HG02981 (cell line): ENCODE measurements around the gene BAK1.

ENCODE experiments used
- ATAC-seq: cut with Tn5 transposase; IDR thresholded peaks from one replicate; pipeline ENCODE4 v1.9.1; 2021; ENCODE audit warnings: mild to moderate bottlenecking, moderate library complexity; ENCODE audit not compliant: unreplicated experiment

The BAK1 gene

GRCh38 chr6:33588894-33589293 is 8.8 kb upstream of the BAK1 start:
- ATAC-seq = no peak

GRCh38 chr6:33587529-33587928 is 7.5 kb upstream of the BAK1 start:
- no peak for ATAC-seq

GRCh38 chr6:33586108-33586640 is 6.1 kb upstream of the BAK1 start:
- no peak for ATAC-seq

DNA sequence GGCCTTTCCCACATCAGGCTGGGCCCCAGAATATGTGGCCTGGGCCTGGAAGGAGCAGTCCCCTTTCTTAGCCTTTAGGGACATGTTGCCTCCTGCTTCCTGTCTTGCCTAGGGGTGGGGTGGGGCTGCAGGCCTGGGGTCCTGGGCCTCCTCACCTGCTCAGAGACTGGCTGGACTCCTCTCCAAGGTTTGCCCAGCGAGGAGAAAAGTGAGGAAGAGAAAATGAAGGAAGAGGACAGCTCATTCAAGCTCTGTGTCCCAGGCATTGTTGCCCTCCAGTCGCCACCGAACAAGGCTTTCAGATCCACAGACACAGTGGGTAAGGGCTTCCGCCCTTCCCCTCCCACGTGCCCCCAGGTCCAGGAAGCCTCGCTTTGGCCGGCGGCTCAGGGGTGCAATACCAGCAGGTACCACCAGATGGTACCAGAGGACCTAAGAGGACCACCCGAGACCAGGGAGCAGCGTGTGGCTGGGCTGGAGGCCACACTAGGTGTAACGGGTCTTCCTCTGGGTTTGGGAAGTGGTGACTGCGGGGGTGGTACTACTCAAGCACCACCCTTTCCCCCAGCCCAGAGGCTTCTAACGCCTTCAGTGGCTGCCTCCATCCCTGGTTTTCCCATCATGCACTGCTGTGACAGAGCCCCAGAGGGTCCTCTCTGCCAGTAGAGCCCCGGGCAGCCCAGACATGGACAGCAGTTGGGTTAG is 5.5 kb upstream of the BAK1 start:
- peak; percentile 39 for ATAC-seq

GRCh38 chr6:33584700-33585402 is 4.8 kb upstream of the BAK1 start:
- no peak for ATAC-seq

DNA sequence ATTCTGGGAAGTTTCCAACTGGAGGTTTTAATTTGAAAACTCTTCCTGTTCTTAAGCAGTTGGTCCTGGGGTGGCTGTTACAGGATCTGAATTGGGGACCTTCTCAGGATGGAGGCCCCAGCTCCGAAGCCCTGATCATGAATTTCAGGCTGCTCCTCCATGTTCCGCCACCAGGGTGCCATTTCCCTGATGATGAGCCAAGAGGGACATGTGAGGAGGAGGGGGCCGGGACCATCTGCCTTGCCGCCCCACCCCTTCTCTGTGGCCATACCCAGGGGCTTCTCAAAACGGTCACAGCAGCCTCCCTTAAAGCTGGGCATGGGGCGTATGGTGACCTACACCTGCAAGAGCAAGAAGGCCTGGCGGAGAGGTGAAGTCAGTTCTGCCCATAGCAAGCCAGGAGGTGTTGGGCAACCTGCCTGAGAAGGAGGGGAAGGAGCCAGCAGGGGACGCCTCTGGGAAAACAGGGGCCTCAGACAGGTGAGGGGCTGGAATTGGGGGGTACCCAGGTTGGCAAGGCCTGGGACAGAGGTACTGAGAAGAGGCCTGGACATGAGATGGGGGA is 3.6 kb upstream of the BAK1 start:
- ATAC-seq = no peak

GRCh38 chr6:33581186-33581585 is 1.1 kb upstream of the BAK1 start:
- ATAC-seq = no peak

DNA sequence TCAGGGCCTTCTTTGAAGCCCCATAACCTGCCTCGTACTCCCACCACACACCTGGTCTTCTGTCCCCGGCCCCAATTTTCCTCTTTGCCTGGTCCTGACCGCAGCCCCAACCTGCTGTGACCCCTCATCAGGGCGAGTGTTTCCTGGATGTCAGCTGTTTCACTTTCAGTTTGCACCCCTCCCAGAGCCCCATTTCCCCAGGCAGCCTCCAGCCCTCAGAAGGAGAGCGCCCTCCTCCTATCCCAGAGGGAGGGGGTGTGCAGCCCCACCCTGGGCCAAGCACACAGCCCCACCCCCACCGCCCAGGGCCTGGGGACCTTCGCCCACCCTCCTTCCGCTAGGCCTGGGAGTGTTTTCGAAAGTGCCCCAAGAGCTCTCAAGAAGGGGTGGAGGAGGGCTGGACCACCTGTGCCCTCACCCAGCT is 1.5 kb downstream of the BAK1 start:
- ATAC-seq = no peak

DNA sequence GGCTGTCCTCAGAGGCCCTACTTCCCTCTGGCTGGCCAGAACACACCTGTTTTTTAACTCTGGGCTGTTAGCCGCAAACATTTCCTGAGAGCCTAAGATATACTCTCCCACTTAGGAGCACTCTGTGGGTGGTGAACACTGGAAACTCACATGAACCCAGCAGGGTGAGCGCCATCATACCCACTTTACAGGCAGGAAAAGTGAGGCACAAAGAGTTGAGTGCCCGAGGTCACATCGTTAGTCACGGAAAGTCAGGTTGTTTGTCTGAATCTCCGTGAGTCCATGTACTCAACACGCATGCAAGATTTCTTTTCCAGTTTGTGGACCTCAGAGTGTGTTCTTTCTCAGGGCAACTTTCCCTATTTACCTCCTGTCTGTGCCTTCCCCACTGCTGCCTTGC is 1.9 kb downstream of the BAK1 start:
- ATAC-seq = no peak

- ATAC-seq = no peak
These were observed 2.4 kb downstream of the BAK1 start for GRCh38 chr6:33577718-33578117.

DNA sequence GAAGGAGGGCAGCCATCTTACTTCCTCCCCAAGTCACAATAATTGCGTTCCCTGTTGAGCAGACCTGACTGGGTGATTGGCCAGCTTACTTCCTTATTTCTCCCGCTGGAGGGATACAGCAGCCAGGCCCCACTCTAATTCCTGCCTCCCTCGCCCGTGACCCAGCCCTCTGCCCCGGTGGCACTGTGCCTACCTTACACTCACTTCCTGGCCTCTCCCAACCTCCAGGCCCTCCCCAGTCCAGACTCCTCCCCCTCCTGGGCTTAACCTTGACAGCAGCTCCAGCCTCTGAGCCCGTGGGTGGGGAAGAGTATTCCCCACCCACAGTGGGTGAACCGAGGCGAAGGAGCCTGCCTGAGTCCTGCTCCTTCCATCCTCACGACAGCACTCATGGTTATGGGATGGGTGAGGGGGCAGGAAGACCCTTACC is 3.0 kb downstream of the BAK1 start:
- ATAC-seq = no peak

- ATAC-seq = no peak
These were observed 3.4 kb downstream of the BAK1 start for GRCh38 chr6:33576668-33577067.

GRCh38 chr6:33575211-33575610 is 4.9 kb downstream of the BAK1 start:
- no peak for ATAC-seq

DNA sequence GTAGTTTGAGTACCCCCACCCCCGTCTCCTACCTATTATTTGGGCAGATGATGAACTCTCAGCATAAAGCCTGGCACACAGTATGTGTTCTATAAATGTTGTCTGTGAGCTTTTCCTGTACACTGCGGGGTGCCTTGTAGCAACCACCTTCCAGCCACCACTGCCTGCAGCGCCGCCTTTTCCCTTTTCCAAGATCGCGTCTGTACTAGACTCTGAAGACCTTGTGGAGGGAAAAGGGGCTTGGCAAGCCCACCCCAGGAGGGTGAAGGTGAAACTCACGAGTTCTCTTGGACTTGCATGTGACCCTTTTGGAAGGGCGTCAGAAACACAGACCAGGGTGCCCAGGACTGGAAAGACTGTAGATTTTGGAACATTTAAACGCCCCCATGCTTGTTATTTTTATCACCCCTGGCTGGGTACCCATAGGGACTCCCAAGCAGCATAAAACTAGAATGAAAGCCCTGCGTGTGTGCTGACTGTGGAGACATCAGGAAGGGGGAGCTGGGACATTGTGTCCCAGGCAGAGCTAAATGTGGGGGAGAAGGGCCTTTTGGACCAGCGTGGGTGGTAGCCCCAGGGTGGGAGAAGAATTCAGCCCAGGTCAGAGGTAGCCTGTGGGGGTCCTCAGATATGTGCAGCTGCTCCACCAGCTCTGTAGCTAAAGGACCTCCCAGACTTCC is 8.3 kb downstream of the BAK1 start:
- no peak for ATAC-seq

- ATAC-seq = peak; percentile 87
These were observed 9.1 kb downstream of the BAK1 start for GRCh38 chr6:33570806-33571636.

- ATAC-seq = no peak
These were observed 11.1 kb downstream of the BAK1 start for GRCh38 chr6:33568826-33569570.

GRCh38 chr6:33567836-33568235 is 12.2 kb downstream of the BAK1 start:
- no peak for ATAC-seq

- no peak for ATAC-seq
These were observed 13.6 kb downstream of the BAK1 start for GRCh38 chr6:33566182-33567084.

GRCh38 chr6:33558801-33559200 is 21.3 kb downstream of the BAK1 start:
- no peak for ATAC-seq
